Neural crest cell (in vitro differentiated cells): ENCODE results near the gene ACAD11. TPM values are rescaled to one million over a fixed set of nuclear protein-coding genes. Genes with fewer than 3 reads are reported as not detected.

Experiments used
- DNase-seq: peaks from one replicate; pipeline ENCODE4 v3.0.0; 2021; ENCODE audit warnings: low read depth, mixed read lengths, low spot score
- H3K27ac Mint-ChIP-seq: one replicate; pipeline ENCODE4 v1.8.0; 2021; ENCODE audit warnings: mild to moderate bottlenecking, mixed read lengths; ENCODE audit not compliant: unreplicated experiment
- H3K27me3 Mint-ChIP-seq: 2 replicates; pipeline ENCODE4 v1.8.0; 2021; ENCODE audit warnings: low read depth, mild to moderate bottlenecking, mixed read lengths
- H3K36me3 Mint-ChIP-seq: 2 replicates; pipeline ENCODE4 v1.8.0; 2021; ENCODE audit warnings: low read depth, mild to moderate bottlenecking, mixed read lengths
- H3K4me1 Mint-ChIP-seq: 2 replicates; pipeline ENCODE4 v1.8.0; 2021; ENCODE audit warnings: mixed read lengths
- H3K4me3 Mint-ChIP-seq: one replicate; pipeline ENCODE4 v1.8.0; 2021; ENCODE audit warnings: mild to moderate bottlenecking, mixed read lengths
- H3K9me3 Mint-ChIP-seq: 2 replicates; pipeline ENCODE4 v1.8.0; 2021; ENCODE audit warnings: mixed read lengths
- total RNA-seq: library from RNA; stranded (reverse); gene quantifications from 2 replicates; pipeline ENCODE4 v1.2.1, GENCODE V29; 2021
- TF ChIP-seq, protein P1 (sequence below): fragments of 200-600 bp; sonication (generic); conservative IDR thresholded peaks from 2 replicates; pipeline ENCODE4 v1.5.0; 2021; ENCODE audit warnings: antibody characterized with exemption, mild to moderate bottlenecking

Gene ACAD11
- total RNA-seq, 1 donor from 2014 or later = 16.7 TPM

DNA sequence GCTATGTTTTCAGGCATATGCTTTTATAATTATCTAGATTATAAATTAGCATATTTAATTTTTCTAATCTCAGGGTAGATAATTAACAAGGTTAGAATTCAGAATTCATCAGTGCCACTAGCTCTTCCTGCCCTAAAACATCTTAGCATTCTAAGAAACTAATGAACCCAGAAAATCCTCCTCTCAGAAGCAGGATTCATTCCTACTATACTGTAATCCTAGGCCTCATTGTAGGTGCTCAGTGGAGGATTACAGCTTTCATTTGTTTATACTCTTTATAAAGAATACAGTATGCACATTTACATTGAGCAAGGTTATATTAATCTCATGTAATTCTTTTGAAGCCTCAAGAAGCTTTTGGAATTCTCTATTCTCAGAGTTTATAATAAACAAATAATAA lies 20.9 kb downstream of the ACAD11 start:
- TF ChIP-seq, protein P1, sequence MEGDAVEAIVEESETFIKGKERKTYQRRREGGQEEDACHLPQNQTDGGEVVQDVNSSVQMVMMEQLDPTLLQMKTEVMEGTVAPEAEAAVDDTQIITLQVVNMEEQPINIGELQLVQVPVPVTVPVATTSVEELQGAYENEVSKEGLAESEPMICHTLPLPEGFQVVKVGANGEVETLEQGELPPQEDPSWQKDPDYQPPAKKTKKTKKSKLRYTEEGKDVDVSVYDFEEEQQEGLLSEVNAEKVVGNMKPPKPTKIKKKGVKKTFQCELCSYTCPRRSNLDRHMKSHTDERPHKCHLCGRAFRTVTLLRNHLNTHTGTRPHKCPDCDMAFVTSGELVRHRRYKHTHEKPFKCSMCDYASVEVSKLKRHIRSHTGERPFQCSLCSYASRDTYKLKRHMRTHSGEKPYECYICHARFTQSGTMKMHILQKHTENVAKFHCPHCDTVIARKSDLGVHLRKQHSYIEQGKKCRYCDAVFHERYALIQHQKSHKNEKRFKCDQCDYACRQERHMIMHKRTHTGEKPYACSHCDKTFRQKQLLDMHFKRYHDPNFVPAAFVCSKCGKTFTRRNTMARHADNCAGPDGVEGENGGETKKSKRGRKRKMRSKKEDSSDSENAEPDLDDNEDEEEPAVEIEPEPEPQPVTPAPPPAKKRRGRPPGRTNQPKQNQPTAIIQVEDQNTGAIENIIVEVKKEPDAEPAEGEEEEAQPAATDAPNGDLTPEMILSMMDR = no peak
- Mint-ChIP-seq H3K4me1 (no peaks in the 10 kb centered on the region), H3K9me3 (no peaks in the 10 kb centered on the region), H3K4me3 (no peak overlapping the region), H3K27me3 (no peaks in the 10 kb centered on the region), H3K36me3 (peaks cover 5% of the 10 kb centered on the region), H3K27ac (no peak overlapping the region)
- DNase-seq = no peak

DNA sequence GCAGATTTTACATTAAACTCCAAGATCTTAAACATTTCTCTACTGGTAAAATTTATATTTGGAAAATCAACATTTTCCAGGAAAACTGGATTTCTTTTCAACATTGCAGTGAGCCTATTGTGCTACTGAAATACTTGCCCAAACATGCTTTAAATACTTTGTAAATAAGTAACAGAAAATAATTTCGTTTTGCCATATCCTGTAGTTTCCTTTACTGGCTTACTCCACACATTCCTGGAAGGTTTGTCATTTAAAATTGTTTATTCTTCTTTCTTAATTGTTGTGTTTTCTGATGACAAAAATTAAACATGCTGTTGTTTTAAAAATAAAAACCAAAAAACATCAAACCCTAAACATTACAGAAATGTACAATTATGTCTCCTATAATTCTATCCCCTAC lies 22.0 kb downstream of the ACAD11 start:
- no peaks in the 10 kb centered on the region for H3K9me3 Mint-ChIP-seq
- H3K4me3 Mint-ChIP-seq = no peak overlapping the region
- no peak for DNase-seq
- peaks cover 8% of the 10 kb centered on the region for H3K36me3 Mint-ChIP-seq
- TF ChIP-seq, protein P1 = no peak
- H3K4me1 Mint-ChIP-seq = no peaks in the 10 kb centered on the region
- no peaks in the 10 kb centered on the region for H3K27me3 Mint-ChIP-seq
- H3K27ac Mint-ChIP-seq = no peak overlapping the region

DNA sequence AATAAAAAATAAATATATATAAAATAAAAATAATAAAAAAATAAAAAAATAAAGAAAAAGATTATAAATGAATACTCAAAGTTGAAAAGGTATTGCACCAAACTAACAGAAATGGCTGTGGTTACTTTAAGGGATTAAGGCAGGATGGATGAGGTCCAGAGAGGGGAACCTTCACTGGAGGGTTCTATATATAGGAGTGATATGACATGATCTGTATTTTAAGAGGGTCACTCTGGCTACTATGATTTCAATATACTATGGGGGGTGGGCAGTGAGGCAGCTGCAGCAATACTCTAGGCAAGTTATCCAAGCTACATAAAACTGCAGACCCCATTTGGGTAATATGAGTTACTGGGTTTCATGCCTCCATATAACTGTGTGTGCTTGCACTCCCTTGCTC lies 24.6 kb downstream of the ACAD11 start:
- Mint-ChIP-seq H3K9me3 (no peaks in the 10 kb centered on the region), H3K36me3 (peaks cover 8% of the 10 kb centered on the region), H3K4me3 (no peak overlapping the region), H3K4me1 (no peaks in the 10 kb centered on the region), H3K27me3 (no peaks in the 10 kb centered on the region), H3K27ac (no peak overlapping the region)
- DNase-seq = no peak
- TF ChIP-seq, protein P1 = no peak

DNA sequence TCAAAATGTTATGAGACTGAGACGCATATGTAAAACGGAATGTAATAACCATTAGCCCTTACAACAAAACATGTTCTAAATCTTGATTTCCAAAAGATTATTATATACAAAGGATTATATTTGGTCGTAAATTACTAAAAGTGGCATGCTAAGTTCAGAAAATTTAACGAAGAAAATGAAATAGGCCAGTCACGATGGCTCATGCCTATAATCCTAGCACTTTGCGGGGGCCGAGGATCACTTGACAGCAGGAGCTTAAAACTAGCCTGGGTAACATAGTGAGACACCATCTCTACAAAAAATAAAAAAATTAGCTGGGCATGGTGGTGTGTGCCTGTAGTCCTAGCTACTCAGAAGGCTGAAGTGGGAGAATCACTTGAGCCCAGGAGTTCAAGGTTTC lies 29.0 kb downstream of the ACAD11 start:
- DNase-seq = no peak
- Mint-ChIP-seq H3K4me1 (no peaks in the 10 kb centered on the region), H3K27me3 (no peaks in the 10 kb centered on the region), H3K36me3 (peaks cover 8% of the 10 kb centered on the region), H3K4me3 (no peak overlapping the region), H3K27ac (no peak overlapping the region), H3K9me3 (no peaks in the 10 kb centered on the region)
- TF ChIP-seq, protein P1 = no peak

DNA sequence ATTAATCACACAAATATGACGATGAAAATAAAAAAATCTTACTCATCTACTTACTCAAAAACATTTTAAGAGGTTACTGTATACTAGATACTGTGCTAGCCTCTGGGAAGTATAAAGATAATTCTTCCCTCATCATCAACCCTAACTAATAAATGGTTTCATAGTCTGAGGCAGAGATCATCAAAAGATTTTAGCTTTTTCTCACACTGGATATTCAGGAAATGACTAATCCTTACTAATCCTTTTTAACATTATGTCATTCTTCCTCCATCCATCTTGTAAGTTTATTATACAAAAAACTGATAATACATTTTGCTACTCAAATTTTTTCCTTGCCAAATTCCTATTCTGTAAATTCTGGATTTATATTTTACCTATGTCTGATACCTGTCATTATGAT lies 29.7 kb downstream of the ACAD11 start:
- H3K27me3 Mint-ChIP-seq = no peaks in the 10 kb centered on the region
- no peak for DNase-seq
- H3K9me3 Mint-ChIP-seq = no peaks in the 10 kb centered on the region
- peaks cover 3% of the 10 kb centered on the region for H3K36me3 Mint-ChIP-seq
- TF ChIP-seq, protein P1 = no peak
- no peak overlapping the region for H3K4me3 Mint-ChIP-seq
- no peaks in the 10 kb centered on the region for H3K4me1 Mint-ChIP-seq
- H3K27ac Mint-ChIP-seq = no peak overlapping the region

DNA sequence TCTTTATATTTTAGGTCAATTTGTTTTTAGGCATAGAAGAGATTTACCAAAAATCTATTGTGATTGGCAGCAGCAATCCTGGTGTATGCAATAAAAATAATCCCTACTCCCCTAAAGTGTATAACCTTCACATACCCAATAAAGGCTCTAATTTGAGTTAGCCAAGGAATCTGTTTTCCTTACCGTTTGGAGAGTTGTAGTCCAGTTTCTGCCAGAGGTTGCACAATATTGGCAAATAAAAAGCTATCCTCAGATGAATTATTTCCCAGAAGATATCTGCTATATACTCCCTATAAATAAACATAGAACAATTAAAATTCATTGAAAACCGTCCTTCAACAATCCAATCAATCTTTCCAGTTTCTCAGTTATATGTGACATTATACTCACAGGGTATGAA lies 31.5 kb downstream of the ACAD11 start:
- TF ChIP-seq, protein P1 = no peak
- no peaks in the 10 kb centered on the region for H3K4me1 Mint-ChIP-seq
- no peak overlapping the region for H3K4me3 Mint-ChIP-seq
- no peaks in the 10 kb centered on the region for H3K9me3 Mint-ChIP-seq
- no peak overlapping the region for H3K27ac Mint-ChIP-seq
- H3K27me3 Mint-ChIP-seq = no peaks in the 10 kb centered on the region
- peaks cover 3% of the 10 kb centered on the region for H3K36me3 Mint-ChIP-seq
- no peak for DNase-seq
